Measurements from ENCODE around the gene KCNMB2.

KCNMB2 gene

DNA sequence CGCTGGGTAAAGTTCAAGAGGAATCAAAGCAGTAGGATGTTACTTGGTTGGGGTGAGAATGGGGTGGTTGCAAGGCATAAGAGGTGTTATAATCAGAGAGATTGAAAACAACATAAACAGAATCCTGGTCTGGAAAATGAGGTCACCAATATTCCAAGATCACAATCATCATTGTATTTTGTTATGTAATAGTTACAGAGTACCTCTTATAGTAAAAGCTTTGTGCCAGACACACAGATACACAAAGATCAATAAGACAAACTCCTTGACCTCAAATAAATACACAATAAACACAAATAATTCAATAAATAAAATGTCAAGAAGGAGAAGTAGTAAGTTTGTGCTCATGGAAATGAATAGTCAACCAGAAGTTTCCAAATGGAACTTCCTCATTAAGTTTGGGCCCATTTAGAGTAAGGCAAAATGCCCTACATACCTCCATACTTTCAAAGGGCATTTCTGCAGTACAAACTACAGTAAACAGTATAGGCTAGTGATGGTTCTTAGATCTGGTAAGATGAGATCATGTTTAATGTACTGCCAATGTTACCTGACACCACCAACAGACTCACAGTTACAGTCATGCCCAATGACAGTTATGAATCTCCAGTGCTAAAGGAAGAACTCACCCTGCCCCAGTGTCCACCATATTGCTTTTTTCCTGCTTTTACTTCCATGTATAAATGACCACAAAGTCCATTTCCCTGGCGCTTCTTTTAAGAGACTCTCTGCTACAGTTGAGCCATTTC is 93.4 kb downstream of the KCNMB2 start:
- H3K27me3 Mint-ChIP-seq: no peaks in the 10 kb centered on the region
- no peak overlapping the region for H3K27ac Mint-ChIP-seq
- H3K4me3 Mint-ChIP-seq: no peak overlapping the region
- H3K4me1 Mint-ChIP-seq (ENCODE audit: low read depth): no peaks in the 10 kb centered on the region
- H3K9me3 Mint-ChIP-seq: peaks cover 14% of the 10 kb centered on the region
- no peaks in the 10 kb centered on the region for H3K36me3 Mint-ChIP-seq (ENCODE audit: low read depth)

DNA sequence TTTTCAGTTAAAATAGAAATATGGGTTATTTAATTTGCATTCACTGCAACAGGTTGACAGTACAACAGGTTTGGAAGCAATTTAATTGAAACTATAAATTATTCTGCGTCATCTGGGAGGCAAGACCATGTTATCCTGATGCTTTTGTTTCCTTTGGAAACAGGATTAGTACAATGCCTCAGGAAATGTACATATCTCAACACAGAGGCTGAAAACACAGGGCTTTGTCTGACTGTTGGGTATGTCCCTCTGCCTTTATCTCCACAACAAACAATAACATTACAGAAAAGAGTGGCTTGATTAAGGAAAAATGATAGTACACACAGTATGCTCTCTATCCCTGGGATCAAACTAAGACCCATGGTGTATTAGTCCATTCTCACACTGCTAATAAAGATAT is 95.7 kb downstream of the KCNMB2 start:
- H3K4me1 Mint-ChIP-seq (ENCODE audit: low read depth): no peaks in the 10 kb centered on the region
- no peaks in the 10 kb centered on the region for H3K36me3 Mint-ChIP-seq (ENCODE audit: low read depth)
- H3K27ac Mint-ChIP-seq: no peak overlapping the region
- H3K9me3 Mint-ChIP-seq: peaks cover 19% of the 10 kb centered on the region
- no peak overlapping the region for H3K4me3 Mint-ChIP-seq
- H3K27me3 Mint-ChIP-seq: peaks cover 3% of the 10 kb centered on the region

DNA sequence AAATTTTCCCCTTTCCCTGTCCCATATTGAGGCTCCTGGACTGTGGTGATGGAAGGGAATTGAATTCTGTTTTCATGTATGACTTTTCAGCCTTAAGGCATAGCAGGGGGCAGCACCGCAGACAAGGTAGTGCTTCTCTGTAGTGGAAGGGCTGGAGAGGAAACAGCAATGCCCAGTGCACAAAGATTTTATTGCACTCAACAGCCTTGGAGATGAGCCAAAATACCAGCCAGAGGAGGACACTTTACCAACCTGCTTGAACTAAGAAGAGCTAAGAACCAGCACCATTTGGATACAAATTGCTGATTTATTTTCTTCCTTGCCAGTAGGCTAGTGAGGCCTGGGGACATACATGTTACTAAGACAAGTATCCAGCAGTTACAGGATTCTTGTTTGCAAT is 98.7 kb downstream of the KCNMB2 start:
- Mint-ChIP-seq H3K36me3 (ENCODE audit: low read depth) (no peaks in the 10 kb centered on the region), H3K27me3 (peaks cover 6% of the 10 kb centered on the region), H3K4me1 (ENCODE audit: low read depth) (no peaks in the 10 kb centered on the region), H3K4me3 (no peak overlapping the region), H3K9me3 (peaks cover 22% of the 10 kb centered on the region), H3K27ac (no peak overlapping the region)

DNA sequence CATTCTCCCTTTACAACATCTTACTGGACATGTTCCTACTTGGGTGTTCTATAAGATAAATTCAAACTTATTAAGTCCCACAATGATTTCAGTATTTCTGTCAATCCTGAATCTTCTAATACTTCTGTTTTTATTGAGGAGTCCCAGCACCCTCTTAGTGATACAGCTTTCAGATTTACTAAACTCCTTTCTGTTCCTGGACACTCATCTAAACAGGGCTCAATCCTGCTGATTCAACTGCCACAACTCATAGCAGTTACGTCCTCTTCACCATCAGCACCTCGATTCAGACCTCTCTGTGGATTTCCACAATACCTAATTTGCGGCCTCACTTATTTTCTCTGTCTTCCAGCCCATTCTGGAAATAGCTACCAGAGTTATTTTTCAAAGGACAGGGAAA is 101.6 kb downstream of the KCNMB2 start:
- no peaks in the 10 kb centered on the region for H3K36me3 Mint-ChIP-seq (ENCODE audit: low read depth)
- H3K4me3 Mint-ChIP-seq: no peak overlapping the region
- H3K27me3 Mint-ChIP-seq: peaks cover 8% of the 10 kb centered on the region
- peaks cover 16% of the 10 kb centered on the region for H3K9me3 Mint-ChIP-seq
- H3K4me1 Mint-ChIP-seq (ENCODE audit: low read depth): no peaks in the 10 kb centered on the region
- no peak overlapping the region for H3K27ac Mint-ChIP-seq

DNA sequence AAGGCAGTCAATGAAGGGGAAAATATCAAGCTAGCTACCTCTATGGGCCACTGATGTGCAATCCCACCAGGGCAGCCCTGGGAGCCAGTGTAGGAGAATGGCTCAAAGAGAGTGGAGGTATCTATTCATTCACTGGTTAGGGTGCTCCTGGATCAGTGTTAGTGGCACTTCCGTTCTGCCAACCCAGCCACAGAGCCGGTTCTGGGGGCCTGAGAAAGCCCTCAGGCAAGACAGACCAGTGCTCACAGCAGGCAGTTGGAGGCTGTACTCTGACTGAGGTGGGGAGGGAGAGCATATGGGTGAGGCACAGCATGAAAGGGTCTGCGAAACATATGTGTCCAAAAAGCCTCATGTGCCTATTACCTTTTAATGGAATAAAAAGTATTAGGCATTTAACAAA is 109.3 kb downstream of the KCNMB2 start:
- Mint-ChIP-seq H3K4me3 (no peak overlapping the region), H3K9me3 (peaks cover 2% of the 10 kb centered on the region), H3K27me3 (peaks cover 3% of the 10 kb centered on the region), H3K36me3 (ENCODE audit: low read depth) (no peaks in the 10 kb centered on the region), H3K27ac (no peak overlapping the region), H3K4me1 (ENCODE audit: low read depth) (no peaks in the 10 kb centered on the region)

DNA sequence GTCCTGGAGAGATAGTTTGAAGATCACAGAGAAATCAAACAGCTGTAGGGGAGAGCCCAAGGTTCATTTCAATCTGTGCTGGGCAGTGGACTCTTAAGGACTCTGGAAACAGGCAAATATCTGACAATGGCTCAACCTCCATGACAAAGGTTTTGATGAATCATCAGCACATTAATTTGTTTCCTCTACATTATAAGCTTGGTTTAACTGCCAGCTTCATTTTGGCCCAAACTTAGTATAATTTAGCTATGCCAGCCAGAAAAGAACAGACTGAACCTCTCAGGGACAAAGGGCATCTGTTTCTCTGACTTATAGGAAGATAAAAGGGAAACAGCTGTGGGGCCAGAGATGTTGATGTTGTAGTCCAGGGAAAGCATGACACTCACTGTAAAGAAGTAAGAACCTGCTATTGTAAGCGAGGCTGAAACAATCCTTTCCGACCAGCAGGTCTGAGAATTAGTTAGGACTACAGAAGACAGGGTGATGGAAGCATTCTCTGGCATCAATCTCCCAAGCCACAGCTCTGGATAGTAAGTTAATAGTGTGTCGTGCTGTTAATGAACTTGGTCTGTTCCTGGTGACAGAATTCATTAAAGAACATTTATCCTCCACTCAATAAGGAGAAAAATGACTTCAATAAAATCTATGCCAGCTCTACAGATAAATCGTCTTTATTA is 110.1 kb downstream of the KCNMB2 start:
- H3K27ac Mint-ChIP-seq: no peak overlapping the region
- no peaks in the 10 kb centered on the region for H3K4me1 Mint-ChIP-seq (ENCODE audit: low read depth)
- H3K4me3 Mint-ChIP-seq: no peak overlapping the region
- no peaks in the 10 kb centered on the region for H3K36me3 Mint-ChIP-seq (ENCODE audit: low read depth)
- H3K27me3 Mint-ChIP-seq: peaks cover 3% of the 10 kb centered on the region
- no peaks in the 10 kb centered on the region for H3K9me3 Mint-ChIP-seq

DNA sequence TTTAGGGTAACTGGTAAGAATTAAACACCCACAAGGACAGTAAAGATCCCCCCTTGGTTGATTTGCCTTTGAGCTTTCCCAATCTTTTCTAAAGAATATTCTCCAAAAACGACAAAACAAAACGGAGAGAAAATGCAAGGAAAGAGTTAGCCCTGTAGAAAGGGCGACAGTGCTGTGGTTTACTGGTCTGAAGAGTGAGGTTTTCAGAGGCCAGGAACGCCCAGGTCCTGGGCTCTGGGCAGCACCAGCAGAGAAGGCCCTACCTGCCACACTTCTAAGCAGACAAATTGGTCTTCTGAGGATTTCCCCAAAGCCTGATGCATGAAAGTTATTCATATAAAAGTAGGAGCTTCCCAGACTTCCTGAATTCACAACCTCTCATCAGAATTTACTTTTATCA is 119.3 kb downstream of the KCNMB2 start:
- no peaks in the 10 kb centered on the region for H3K4me1 Mint-ChIP-seq (ENCODE audit: low read depth)
- no peaks in the 10 kb centered on the region for H3K36me3 Mint-ChIP-seq (ENCODE audit: low read depth)
- H3K9me3 Mint-ChIP-seq: no peaks in the 10 kb centered on the region
- no peak overlapping the region for H3K4me3 Mint-ChIP-seq
- H3K27ac Mint-ChIP-seq: no peak overlapping the region
- no peaks in the 10 kb centered on the region for H3K27me3 Mint-ChIP-seq

DNA sequence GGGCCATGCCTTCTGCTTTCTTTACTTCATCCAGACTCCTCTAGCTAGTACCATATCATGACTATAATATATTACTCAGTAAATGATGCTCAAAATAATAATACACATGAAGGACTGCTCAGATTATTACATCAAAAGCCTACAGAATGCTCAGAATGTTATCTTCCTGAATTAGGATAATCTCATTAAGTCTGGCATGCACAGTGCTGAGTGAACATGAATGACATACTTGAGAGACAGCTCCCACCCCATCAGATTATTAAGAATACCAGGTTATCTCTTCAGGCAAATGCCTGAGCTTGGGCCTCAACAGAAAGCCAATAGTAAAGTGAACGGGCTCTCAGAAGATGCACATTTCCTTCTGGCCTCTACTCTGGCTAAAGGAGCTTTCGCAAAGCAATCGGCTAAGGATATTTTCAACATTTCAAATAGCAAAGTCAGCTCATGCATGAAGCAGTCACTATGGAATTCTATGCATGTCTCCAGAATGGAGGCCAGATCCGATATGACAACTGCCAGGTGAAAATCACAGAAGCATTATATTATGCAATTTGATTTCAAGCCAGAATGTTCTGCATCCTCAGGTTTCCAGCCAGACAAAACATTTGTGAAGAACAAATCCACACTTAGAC is 122.6 kb downstream of the KCNMB2 start:
- Mint-ChIP-seq H3K36me3 (ENCODE audit: low read depth) (no peaks in the 10 kb centered on the region), H3K9me3 (no peaks in the 10 kb centered on the region), H3K27ac (no peak overlapping the region), H3K4me3 (no peak overlapping the region), H3K4me1 (ENCODE audit: low read depth) (no peaks in the 10 kb centered on the region), H3K27me3 (no peaks in the 10 kb centered on the region)

DNA sequence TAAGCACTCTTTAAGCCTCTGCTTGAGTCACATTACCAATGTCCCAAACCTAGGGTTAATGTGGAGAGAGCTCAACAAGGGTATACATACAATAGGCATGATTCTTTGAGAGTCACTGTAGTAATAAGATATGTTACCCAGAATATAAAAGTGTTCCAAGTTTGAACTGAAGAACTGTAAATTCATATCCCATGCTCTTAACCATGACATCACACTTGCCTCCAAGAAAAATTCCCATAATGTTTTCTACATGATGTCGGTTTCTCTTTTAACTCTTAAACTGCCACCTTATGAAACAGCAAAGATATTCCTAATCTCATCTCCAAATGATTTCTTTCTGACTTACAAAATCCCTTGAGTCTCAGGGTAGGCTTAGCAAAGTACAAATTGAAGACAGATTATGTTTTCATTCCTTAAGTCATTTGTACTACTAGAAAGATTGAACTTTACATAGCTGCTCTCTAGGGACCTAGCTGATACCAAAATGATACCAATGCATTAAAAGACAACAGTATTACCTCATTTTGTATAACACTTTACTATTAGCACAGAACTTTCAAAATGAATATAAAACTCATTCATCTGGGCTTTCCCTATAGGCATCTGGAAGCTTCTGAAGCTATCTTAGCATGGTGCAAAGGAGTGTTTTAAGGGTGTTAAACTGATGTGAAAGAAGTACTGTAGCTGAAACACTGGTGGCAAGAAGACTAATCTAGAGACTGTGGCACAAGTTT is 127.1 kb downstream of the KCNMB2 start:
- H3K4me1 Mint-ChIP-seq (ENCODE audit: low read depth): no peaks in the 10 kb centered on the region
- H3K4me3 Mint-ChIP-seq: no peak overlapping the region
- H3K27ac Mint-ChIP-seq: no peak overlapping the region
- no peaks in the 10 kb centered on the region for H3K36me3 Mint-ChIP-seq (ENCODE audit: low read depth)
- H3K9me3 Mint-ChIP-seq: no peaks in the 10 kb centered on the region
- no peaks in the 10 kb centered on the region for H3K27me3 Mint-ChIP-seq

DNA sequence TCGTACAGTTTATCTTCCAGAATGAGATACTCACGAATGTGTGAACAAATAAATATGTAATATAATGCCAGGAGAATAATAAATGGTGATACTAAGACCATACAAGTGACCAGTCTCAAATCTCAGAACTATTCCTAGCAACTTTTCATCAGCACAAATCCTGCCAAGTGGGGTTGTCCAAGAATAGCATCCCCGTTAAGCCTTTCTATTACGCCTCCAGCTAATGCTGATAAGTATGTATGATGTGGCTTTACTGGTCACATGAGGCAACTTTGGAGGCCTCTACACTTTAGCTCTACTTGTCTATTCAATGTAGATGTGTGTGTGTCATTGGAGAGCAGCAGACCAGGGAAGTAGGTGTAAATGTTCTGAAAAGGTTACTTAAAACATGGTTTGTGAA is 129.5 kb downstream of the KCNMB2 start:
- H3K4me1 Mint-ChIP-seq (ENCODE audit: low read depth): no peaks in the 10 kb centered on the region
- H3K4me3 Mint-ChIP-seq: no peak overlapping the region
- H3K9me3 Mint-ChIP-seq: no peaks in the 10 kb centered on the region
- H3K27ac Mint-ChIP-seq: no peak overlapping the region
- H3K36me3 Mint-ChIP-seq (ENCODE audit: low read depth): no peaks in the 10 kb centered on the region
- no peaks in the 10 kb centered on the region for H3K27me3 Mint-ChIP-seq

DNA sequence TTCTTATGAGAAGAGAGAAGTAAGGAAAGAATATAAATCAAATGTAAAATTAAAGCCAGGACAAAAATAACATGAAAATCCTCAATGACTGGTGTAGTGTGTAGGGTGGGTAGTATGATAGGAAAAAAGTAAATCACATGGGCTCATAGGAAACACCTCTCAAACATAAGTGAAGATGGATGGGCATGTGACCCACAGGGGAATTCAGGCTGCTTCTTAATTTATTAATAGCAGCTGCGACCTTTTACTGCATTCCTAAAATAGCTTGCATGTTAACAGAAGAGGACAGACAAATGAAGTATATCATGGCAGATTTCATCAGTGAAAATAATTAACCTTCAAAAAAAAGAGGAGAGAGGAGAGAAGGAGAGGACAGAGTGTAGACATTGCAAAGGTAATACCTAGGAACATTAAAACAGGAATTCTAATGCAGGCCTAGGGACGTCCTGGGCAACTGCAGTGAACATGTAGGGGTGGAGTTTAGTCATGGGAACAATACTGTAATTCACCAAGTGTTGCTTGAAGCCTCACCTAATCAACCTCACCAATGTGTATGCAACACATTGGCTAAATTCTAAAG is 132.9 kb downstream of the KCNMB2 start:
- Mint-ChIP-seq H3K4me1 (ENCODE audit: low read depth) (no peaks in the 10 kb centered on the region), H3K27ac (no peak overlapping the region), H3K36me3 (ENCODE audit: low read depth) (no peaks in the 10 kb centered on the region), H3K9me3 (no peaks in the 10 kb centered on the region), H3K4me3 (no peak overlapping the region), H3K27me3 (no peaks in the 10 kb centered on the region)

DNA sequence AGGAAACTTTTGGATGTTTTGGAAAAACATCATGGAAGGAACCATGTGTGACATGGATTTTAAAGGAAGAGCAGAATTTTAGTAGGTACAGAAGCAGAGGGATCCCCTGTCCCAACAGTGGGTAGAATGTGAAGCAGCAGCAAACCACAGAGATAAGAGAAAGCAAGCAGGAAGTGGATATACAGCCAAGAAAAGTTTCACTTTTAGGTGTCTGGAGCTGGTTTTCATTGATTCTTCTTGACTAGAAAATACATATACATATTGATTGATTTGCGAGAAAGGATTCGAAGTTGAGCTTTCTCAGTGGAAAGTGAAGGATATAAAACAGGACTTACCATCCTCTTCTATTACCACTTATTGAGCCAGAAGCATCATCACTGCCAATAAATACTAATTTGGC is 133.5 kb downstream of the KCNMB2 start:
- Mint-ChIP-seq H3K36me3 (ENCODE audit: low read depth) (no peaks in the 10 kb centered on the region), H3K4me1 (ENCODE audit: low read depth) (no peaks in the 10 kb centered on the region), H3K27ac (no peak overlapping the region), H3K4me3 (no peak overlapping the region), H3K27me3 (no peaks in the 10 kb centered on the region), H3K9me3 (no peaks in the 10 kb centered on the region)

DNA sequence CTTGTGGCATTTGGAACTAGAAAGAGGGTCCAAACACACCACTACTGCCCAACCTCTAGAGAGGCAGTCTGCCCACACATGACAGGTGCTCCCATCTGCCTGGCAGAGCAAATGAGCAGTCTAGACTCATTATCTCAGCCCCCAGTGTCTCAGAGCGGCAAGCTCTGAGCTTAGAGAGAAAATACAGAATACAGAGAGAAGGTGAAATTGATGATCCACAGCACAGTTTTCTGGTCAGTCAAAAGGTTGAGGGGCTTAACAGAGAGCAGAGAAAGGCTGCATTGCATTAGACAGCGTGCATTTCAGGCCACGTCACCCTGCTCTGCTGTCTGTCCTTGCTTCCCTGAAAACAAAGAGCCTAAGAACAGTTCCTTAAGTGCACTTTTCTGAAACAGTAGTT is 135.1 kb downstream of the KCNMB2 start:
- H3K36me3 Mint-ChIP-seq (ENCODE audit: low read depth): no peaks in the 10 kb centered on the region
- H3K27ac Mint-ChIP-seq: no peak overlapping the region
- no peaks in the 10 kb centered on the region for H3K4me1 Mint-ChIP-seq (ENCODE audit: low read depth)
- H3K27me3 Mint-ChIP-seq: no peaks in the 10 kb centered on the region
- no peak overlapping the region for H3K4me3 Mint-ChIP-seq
- H3K9me3 Mint-ChIP-seq: no peaks in the 10 kb centered on the region

DNA sequence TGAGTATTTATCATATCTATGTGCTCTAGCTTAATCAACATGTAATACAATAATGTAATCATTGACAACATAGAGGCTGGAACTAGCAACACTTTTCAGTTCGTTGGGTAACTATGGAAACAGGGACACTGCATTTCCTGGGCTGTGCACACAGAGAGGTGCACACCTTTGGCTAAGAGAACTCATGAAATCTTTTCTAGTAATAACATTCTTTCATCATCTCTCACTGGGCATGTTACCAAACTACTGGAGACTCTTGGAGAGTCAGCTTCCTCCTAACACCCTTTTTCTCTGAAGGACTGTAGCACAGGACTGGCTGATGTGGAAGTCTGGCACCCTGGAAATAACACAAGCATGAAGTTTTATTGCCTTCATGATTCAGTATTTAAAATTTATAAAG is 135.6 kb downstream of the KCNMB2 start:
- Mint-ChIP-seq H3K27me3 (no peaks in the 10 kb centered on the region), H3K36me3 (ENCODE audit: low read depth) (no peaks in the 10 kb centered on the region), H3K9me3 (no peaks in the 10 kb centered on the region), H3K27ac (no peak overlapping the region), H3K4me1 (ENCODE audit: low read depth) (no peaks in the 10 kb centered on the region), H3K4me3 (no peak overlapping the region)

DNA sequence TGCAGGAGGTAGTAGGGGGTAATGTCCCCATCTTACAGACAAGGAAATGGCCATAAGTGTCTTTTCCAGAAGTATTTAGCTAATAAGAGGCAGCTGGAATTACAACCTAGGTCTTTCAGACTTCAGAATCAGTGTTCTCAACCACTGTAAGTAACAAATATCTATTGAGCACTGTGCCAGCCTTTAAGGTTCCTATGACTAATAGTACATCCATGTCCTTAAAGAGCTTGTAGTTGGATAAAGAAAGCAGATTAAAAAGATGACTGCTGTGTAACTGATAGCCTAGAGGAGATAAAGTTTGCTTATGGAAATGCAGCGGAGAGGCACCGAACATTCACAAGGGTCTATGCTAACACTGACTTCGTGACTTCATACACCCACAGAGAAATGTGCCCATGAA is 136.0 kb downstream of the KCNMB2 start:
- Mint-ChIP-seq H3K4me1 (ENCODE audit: low read depth) (no peaks in the 10 kb centered on the region), H3K27ac (no peak overlapping the region), H3K9me3 (no peaks in the 10 kb centered on the region), H3K4me3 (no peak overlapping the region), H3K27me3 (no peaks in the 10 kb centered on the region), H3K36me3 (ENCODE audit: low read depth) (no peaks in the 10 kb centered on the region)

All from stimulated activated naive CD8-positive, alpha-beta T cell treated with anti-CD3 and anti-CD28 coated beads, Interleukin-15, Interleukin-2, amounts not matched to agents 100 ng/mL and 50 ng/mL, for 24 hours (primary cell).